HG03039 (cell line): ENCODE data around the gene KCTD13.
"Not testable (repeated sequence)": the region's sequence is repeated elsewhere in the genome, so short reads cannot be mapped to it uniquely, and the experiment has no call there.

Experiments used
- ATAC-seq: cut with Tn5 transposase; IDR thresholded peaks from one replicate; pipeline ENCODE4 v1.9.1; 2021; ENCODE audit warnings: mild to moderate bottlenecking, moderate library complexity; ENCODE audit not compliant: unreplicated experiment

The KCTD13 gene

DNA sequence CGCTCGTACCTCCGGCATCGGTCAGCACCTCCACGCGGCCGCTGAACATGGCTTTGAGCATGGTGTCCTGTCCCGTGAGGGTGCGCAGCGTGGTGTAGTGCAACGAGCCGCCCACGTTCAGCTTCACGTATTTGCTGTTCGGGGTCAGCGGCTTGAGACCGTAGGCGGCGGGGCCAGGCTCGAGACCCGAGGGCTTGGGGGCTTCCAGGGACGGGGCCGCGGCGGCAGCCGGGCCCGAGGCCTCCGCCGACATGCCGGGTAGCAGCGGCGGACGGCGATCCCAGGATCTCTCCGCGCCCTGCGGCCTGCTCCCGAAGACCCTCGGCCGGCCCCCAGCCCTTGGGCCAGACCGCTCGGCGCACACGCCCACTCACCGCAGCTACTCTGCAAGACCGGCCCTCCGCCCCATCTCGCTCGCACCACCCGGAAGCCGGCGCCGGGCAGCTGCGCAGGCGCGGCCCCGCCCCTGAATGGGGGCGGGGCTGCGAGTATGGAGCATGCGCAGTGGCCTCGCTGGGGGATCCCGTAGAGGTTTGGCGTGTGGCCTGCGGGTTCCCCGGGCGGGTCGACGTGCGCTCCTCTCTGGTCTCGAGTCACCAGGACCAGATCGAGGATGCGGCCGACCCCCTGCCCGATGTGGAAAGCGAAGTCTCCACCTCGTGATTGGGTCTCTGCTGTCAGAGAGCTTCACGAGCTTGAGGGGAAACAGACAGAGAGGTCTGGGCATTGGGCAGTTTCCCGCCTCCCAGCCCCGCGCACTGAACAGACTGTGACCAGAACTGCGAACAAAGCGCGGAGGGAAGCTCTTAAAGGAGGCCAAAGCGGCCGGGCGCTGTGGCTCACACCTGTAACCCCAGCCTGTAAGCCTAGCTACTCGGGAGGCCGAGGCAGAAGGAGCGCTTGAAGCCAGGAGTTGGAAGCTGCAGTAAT lies at the start of gene KCTD13:
Gene KCTD13, minus strand, starts transcription at position 446 of the 930 bp plus-strand sequence. Its CDS starts 193 bp downstream, at position 253.
- peak; percentile 88 for ATAC-seq

GRCh38 chr16:29975134-29975538 lies 49.1 kb upstream of the KCTD13 start:
- no peak for ATAC-seq

DNA sequence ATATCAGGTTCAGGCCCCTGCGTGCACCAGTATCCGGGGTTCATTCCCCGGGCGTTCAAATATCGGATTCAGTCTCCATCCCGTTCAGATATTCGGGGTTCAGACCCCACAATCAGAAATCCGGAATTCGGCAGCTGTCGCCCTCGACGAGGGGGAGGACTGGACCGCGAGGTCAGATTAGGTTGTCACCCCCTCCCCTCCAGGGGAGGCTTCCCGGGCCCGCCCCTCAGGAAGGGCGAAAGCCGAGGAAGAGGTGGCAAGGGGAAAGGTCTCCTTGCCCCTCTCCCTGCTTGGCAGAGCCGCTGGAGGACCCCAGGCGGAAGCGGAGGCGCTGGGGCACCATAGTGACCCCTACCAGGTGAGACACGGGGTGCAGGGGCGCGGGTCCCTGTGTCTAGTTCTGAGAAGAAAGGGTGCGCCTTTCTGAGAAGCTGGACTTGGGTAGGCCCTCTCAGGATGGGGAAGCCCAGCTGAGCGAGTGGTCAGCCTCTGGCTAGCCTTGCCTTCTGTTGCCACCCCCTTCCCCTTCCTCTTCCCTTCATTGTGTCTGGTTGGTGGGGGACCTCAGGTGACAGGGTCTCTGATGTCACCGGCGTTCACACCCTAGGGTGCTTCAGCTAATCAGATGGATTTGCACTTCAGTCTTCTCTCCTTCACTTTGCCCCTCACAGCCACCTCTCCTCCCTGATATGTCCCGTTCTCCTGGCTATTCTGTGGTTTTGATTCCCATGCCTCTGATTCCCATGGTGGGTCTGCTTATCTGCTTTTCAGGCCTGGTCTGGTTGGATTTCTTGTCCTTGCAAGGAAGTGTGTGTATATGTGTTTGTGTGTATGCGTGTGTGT lies 48.5 kb upstream of the KCTD13 start:
- no peak for ATAC-seq

- peak; percentile 95 for ATAC-seq
Measured at GRCh38 chr16:29973384-29974246, 47.6 kb upstream of the KCTD13 start, which contains the start of gene TAOK2. TSS of gene TAOK2 (plus strand) at chr16:29973868. CDS start at chr16:29977773, 3,905 bp downstream.

DNA sequence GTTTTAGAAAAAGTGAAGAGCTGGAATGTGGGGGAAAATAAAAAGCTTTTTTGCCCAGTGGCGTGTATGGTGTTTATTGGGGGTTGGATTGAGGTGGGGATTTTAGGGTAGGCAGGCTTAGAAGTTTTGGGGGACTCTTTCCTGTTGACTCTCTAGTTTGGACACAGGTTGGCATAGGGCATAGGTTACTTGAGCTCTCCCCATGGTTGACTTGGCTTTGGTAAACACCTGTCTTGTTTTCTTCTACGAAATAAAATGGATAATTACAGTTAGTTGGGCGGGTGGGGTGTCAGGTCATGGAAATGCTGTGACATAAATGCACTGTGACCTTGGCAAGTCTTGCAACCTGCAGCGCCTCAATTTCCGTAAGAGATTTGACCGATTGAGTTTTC lies 47.0 kb upstream of the KCTD13 start:
- no peak for ATAC-seq

DNA sequence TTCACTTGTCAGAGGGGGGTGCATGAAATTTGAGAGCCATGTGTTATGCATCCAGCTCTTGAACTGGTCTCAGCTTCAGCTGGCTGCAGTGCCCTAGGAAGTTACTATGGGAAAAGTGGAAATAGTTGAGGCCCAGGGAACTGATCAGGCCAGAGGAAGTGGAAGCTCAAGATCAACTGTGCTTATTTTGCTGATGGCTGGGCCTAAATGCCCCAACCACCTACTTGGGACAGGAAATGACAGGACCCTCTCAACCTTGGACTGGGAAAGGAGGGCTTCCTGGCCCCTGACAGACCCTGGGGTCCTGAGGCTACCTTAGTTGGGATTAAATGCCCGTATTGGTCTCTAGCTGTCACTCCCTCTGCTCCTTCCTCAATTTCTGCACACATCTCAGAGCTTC lies 46.5 kb upstream of the KCTD13 start:
- ATAC-seq: no peak

DNA sequence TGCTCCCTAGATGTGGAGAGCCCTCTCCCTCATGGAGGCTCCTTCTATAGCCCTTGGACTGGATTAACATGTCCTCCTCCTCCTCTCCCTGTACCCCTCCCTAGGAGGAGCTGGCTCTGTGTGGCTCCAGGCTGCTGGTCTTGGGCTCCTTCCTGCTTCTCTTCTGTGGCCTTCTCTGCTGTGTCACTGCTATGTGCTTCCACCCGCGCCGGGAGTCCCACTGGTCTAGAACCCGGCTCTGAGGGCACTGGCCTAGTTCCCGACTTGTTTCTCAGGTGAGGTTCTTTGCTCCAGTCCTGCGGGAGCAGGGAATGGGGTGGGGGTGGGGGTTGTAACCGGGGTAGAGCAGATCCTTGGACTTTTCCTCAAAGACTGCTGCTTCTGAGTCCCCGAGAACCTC lies 45.3 kb upstream of the KCTD13 start:
- ATAC-seq: no peak

- no peak for ATAC-seq
Measured at GRCh38 chr16:29968205-29968604, 42.2 kb upstream of the KCTD13 start.

GRCh38 chr16:29963021-29963743 lies 37.2 kb upstream of the KCTD13 start:
- no peak for ATAC-seq

- ATAC-seq: no peak
Measured at GRCh38 chr16:29962344-29962994, 36.4 kb upstream of the KCTD13 start.

DNA sequence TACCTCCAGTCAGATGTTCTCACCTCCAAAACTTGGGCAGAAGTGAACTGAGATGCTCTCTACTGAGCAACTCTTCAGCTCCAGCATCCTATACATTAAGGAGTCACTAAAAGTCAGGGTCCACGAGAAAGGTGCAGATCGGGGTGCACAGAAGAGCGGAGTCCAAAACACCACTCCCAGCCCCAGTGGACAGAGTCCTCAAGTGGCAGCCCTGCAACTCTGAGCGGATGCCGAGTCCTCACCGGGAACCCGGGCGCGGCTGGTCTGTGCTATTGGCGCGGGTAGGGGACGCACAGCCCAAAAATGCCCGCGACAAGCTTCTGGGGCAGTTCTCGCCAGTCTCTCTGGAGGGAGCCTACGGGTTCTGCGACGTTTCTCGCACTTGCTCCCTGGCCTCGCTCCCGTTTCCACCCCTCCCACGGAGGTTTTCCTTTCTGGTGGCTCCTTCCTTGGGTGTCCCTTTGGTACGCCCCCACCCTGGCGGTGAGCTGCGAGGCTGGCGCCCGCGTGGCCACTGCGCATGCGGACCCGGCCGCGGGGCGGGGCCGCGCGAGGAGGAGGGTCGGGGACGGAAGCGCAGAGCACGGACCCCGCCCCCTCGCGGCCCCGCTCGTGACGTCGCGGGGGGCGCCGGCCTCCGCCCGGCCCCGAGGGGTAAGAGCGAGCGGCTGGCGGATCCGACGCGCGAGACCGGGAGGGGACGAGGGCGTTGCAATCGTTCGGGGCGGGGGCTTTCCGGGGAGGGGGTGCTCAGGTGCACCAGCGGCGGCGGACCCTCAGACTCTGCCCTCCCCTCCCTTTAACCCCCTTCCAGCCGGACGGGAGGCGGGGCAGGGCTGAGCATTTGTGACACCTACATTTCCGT lies 35.7 kb upstream of the KCTD13 start, which contains the start of gene TMEM219:
Gene TMEM219, plus strand, starts transcription at position 601 of the 865 bp plus-strand sequence. CDS start 1,065 bp downstream, outside the sequence.
- peak; percentile 80 for ATAC-seq

DNA sequence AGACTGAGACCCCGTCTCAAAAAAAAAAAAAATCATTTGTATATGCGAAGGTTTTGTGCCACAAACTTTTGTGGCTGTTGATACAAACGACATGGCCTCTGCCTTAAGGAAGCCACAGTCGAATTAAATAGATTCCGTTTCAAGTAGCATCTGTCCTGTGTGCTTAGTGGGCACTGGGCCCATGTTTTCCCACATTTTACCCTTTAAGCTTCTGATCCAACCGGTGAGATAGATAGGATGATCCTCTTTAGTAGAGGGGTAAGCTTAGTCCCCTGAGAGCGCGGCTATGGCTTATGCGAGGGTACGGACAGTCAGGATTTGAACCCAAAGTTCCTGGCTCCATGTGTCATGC lies 35.1 kb upstream of the KCTD13 start:
- ATAC-seq: no peak

- ATAC-seq: not testable (repeated sequence)
Measured at GRCh38 chr16:29959821-29960220, 33.8 kb upstream of the KCTD13 start.

- no peak for ATAC-seq
Measured at GRCh38 chr16:29959293-29959692, 33.3 kb upstream of the KCTD13 start.

DNA sequence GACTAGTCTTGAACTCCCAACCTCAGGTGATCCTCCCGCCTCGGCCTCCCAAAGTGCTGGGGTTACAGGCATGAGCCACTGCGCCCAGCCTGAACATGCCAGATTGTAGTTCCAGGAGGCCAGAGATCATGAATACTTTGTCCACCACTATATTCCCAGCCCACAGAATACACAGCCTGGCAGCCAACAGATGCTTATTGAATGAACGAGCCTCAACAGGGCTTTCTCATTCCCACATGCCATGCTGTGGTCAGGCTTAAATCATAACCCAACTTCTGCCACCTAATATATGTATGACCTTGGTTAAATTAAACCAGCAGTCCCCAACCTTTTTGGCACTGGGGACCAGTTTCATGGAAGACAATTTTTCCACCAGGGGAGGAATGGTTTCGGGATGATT lies 32.7 kb upstream of the KCTD13 start:
- ATAC-seq: no peak

GRCh38 chr16:29951625-29952365 lies 25.8 kb upstream of the KCTD13 start:
- no peak for ATAC-seq

GRCh38 chr16:29950806-29951461 lies 24.9 kb upstream of the KCTD13 start:
- no peak for ATAC-seq
